HEK293 (cell line): ENCODE measurements around the gene NDUFS2.
"Not testable (repeated sequence)": the region's sequence is repeated elsewhere in the genome, so short reads cannot be mapped to it uniquely, and the experiment has no call there.

Experiments
- CTCF ChIA-PET: fragments of 350-600 bp; formaldehyde crosslinking; extraction: SDS; loops from one replicate; lab custom pipeline; 2021; ENCODE audit warnings: antibody characterized with exemption; lab: Yijun Ruan, JAX
- POLR2A ChIA-PET: fragments of 300-600 bp; formaldehyde crosslinking; extraction: SDS; loops from one replicate; lab custom pipeline; 2020; ENCODE audit warnings: antibody characterized with exemption, inconsistent platforms; lab: Yijun Ruan, JAX
- H3K27ac ChIP-seq: fragments of 200-500 bp; sonication (Bioruptor generic); 2 replicates; pipeline ENCODE4 v1.5.1; 2014; ENCODE audit warnings: low read depth, low read length, control low read depth, inconsistent platforms; ENCODE audit errors: extremely low read depth
- H3K36me3 ChIP-seq, 2 experiments: fragments of 200-500 bp in 1 of 2; sonication (Bioruptor generic) in 1 of 2; 1 replicate in 1 of 2; 2 replicates in 1 of 2; pipeline ENCODE4 v1.5.1; 2014 to 2017; ENCODE audit warnings: inconsistent platforms in 2 of 2, low read length in 2 of 2; ENCODE audit not compliant: control insufficient read depth in 2 of 2, insufficient read depth in 1 of 2
- H3K4me1 ChIP-seq: fragments of 200-500 bp; sonication (Bioruptor generic); 2 replicates; pipeline ENCODE4 v1.5.1; 2014; ENCODE audit warnings: mild to moderate bottlenecking, low read length, inconsistent platforms; ENCODE audit not compliant: control insufficient read depth, insufficient read depth
- H3K4me3 ChIP-seq: 2 replicates; pipeline ENCODE4 v1.5.1; 2011; ENCODE audit warnings: low read depth, mild to moderate bottlenecking, control low read depth, low read length, moderate library complexity
- H3K9me3 ChIP-seq: fragments of 200-500 bp; sonication (Bioruptor generic); 2 replicates; pipeline ENCODE4 v1.5.1; 2014; ENCODE audit warnings: low read depth, low read length, inconsistent platforms; ENCODE audit not compliant: control insufficient read depth, insufficient read depth
- BCL11B ChIP-seq: fragments of 450-650 bp; formaldehyde crosslinking; IDR thresholded peaks from 2 replicates; pipeline ENCODE4 v1.5.1; 2016; ENCODE audit warnings: low read depth, missing biosample characterization, missing genetic modification characterization
- FEZF1 ChIP-seq: fragments of 450-650 bp; formaldehyde crosslinking; IDR thresholded peaks from 2 replicates; pipeline ENCODE4 v1.5.1; 2016; ENCODE audit warnings: missing biosample characterization, missing genetic modification characterization
- GFI1B ChIP-seq: fragments of 450-650 bp; formaldehyde crosslinking; IDR thresholded peaks from 2 replicates; pipeline ENCODE4 v1.5.1; 2016; ENCODE audit warnings: missing biosample characterization, missing genetic modification characterization
- PRDM2 ChIP-seq: fragments of 450-650 bp; formaldehyde crosslinking; IDR thresholded peaks from 2 replicates; pipeline ENCODE4 v1.5.1; 2016; ENCODE audit warnings: missing biosample characterization, missing genetic modification characterization, borderline replicate concordance
- SETDB1 ChIP-seq: IDR thresholded peaks from one replicate; pipeline ENCODE4 v1.6.1; 2017; ENCODE audit warnings: mild to moderate bottlenecking, low read length, moderate library complexity, mixed read lengths; ENCODE audit not compliant: insufficient read length
- WT1 ChIP-seq: fragments of 450-650 bp; formaldehyde crosslinking; IDR thresholded peaks from 2 replicates; pipeline ENCODE4 v1.5.1; 2016; ENCODE audit warnings: missing biosample characterization, missing genetic modification characterization
- YY2 ChIP-seq: fragments of 450-650 bp; formaldehyde crosslinking; IDR thresholded peaks from 2 replicates; pipeline ENCODE4 v1.5.1; 2016; ENCODE audit warnings: missing biosample characterization, missing genetic modification characterization
- ZBTB21 ChIP-seq: fragments of 450-650 bp; formaldehyde crosslinking; IDR thresholded peaks from 2 replicates; pipeline ENCODE4 v1.5.1; 2017; ENCODE audit warnings: missing biosample characterization, missing genetic modification characterization
- ZNF10 ChIP-seq: fragments of 450-650 bp; formaldehyde crosslinking; IDR thresholded peaks from 2 replicates; pipeline ENCODE4 v1.5.1; 2017; ENCODE audit warnings: missing biosample characterization, missing genetic modification characterization
- ZNF214 ChIP-seq: fragments of 450-650 bp; formaldehyde crosslinking; IDR thresholded peaks from 2 replicates; pipeline ENCODE4 v1.5.1; 2017; ENCODE audit warnings: missing biosample characterization, mild to moderate bottlenecking, missing genetic modification characterization, borderline replicate concordance
- ZNF529 ChIP-seq: fragments of 450-650 bp; formaldehyde crosslinking; IDR thresholded peaks from 2 replicates; pipeline ENCODE4 v1.5.1; 2017; ENCODE audit warnings: missing genetic modification characterization, missing biosample characterization; ENCODE audit not compliant: insufficient replicate concordance
- ZNF558 ChIP-seq: fragments of 450-650 bp; formaldehyde crosslinking; IDR thresholded peaks from 2 replicates; pipeline ENCODE4 v1.5.1; 2016; ENCODE audit warnings: missing biosample characterization, missing genetic modification characterization
- ZNF596 ChIP-seq: fragments of 450-650 bp; IDR thresholded peaks from 2 replicates; pipeline ENCODE4 v1.5.0; 2018; ENCODE audit warnings: missing biosample characterization, mild to moderate bottlenecking, missing genetic modification characterization, moderate library complexity
- ZNF645 ChIP-seq: fragments of 450-650 bp; formaldehyde crosslinking; IDR thresholded peaks from 2 replicates; pipeline ENCODE4; 2016; ENCODE audit warnings: missing biosample characterization, missing genetic modification characterization
- ZNF692 ChIP-seq: fragments of 450-650 bp; formaldehyde crosslinking; IDR thresholded peaks from 2 replicates; pipeline ENCODE4 v1.5.1; 2016; ENCODE audit warnings: missing biosample characterization, missing genetic modification characterization
- ZSCAN23 ChIP-seq: fragments of 450-650 bp; formaldehyde crosslinking; IDR thresholded peaks from 2 replicates; pipeline ENCODE4 v1.5.1; 2016; ENCODE audit warnings: missing biosample characterization, missing genetic modification characterization
- ZSCAN4 ChIP-seq: fragments of 450-650 bp; formaldehyde crosslinking; IDR thresholded peaks from 2 replicates; pipeline ENCODE4 v1.5.1; 2017; ENCODE audit warnings: missing biosample characterization, missing genetic modification characterization

NDUFS2 gene

GRCh38 chr1:161244888-161245287 is 42.7 kb downstream of the NDUFS2 start (continued):
- TF ChIP-seq PRDM2 = no peak
- no peak for TF ChIP-seq ZSCAN23 (tag by site-specific recombination)
- no peak for TF ChIP-seq ZNF214 (tag by site-specific recombination)

- H3K4me1 ChIP-seq, H3K9me3 ChIP-seq, H3K36me3 ChIP-seq, H3K4me3 ChIP-seq, POLR2A ChIA-PET, H3K27ac ChIP-seq: not testable (repeated sequence)
- CTCF ChIA-PET = interaction anchor here (0.6 to 3.6 kb wide), 4 partner anchors 9 to 260 kb away, joined by 3 to 17 read pairs (median 7); partner anchors contain the start of gene TOMM40L
Observed at GRCh38 chr1:161250100-161250499, 47.9 kb downstream of the NDUFS2 start.

- H3K9me3 ChIP-seq = no peaks in the 10 kb centered on the region
- POLR2A ChIA-PET = no interaction called here
- no peaks in the 10 kb centered on the region for H3K4me1 ChIP-seq
- H3K4me3 ChIP-seq = no peak overlapping the region
- no peak overlapping the region for H3K27ac ChIP-seq
- no peaks in the 10 kb centered on the region for H3K36me3 ChIP-seq
- CTCF ChIA-PET = interaction anchor here (0.7 to 3.6 kb wide), 3 partner anchors 10 to 24 kb away, joined by 4 to 17 read pairs (median 6); partner anchors contain the start of gene TOMM40L
- TF ChIP-seq YY2 (tag by site-specific recombination) (no peak), WT1 (tag by site-specific recombination) (no peak), ZNF645 (tag by site-specific recombination) (no peak), ZNF596 (tag by site-specific recombination) (no peak), GFI1B (tag by site-specific recombination) (no peak), ZBTB21 (tag by site-specific recombination) (no peak), FEZF1 (tag by site-specific recombination) (no peak), BCL11B (tag by site-specific recombination) (no peak), ZNF10 (tag by site-specific recombination) (no peak), ZNF692 (tag by site-specific recombination) (no peak), SETDB1 (no peak), ZSCAN4 (tag by site-specific recombination) (no peak), ZNF529 (tag by site-specific recombination) (no peak), ZNF558 (tag by site-specific recombination) (no peak)
Observed at GRCh38 chr1:161250829-161251228, 48.7 kb downstream of the NDUFS2 start.
